Measurements from ENCODE around the gene CEP78. TPM values are rescaled to one million over a fixed set of nuclear protein-coding genes. Genes with fewer than 3 reads are reported as not detected.
"Not testable (repeated sequence)": the region's sequence is repeated elsewhere in the genome, so short reads cannot be mapped to it uniquely, and the experiment has no call there.

CEP78 gene
- total RNA-seq, 1 experiment from 2014 or later: 10.7 TPM

DNA sequence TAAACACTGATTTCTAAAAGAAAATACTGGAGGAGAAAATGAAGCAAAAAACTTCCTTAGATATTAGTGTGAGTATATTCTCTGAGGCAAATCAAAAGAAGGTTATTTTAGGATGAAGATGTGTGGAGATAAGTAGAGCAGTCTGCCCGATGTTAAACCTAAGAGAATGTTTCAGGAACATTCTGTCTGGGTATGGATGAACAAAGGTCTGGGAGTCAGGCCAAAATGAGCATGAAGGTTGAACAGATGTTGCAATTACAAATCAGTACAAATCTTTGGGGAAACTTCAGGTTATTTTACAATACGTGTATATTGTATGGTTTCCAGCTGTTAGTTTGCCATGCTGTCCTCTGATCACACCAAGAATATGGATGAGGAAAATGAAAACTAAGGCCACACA is 14.4 kb upstream of the CEP78 start:
- H3K4me3 ChIP-seq: no peak overlapping the region
- H3K36me3 ChIP-seq: no peaks in the 10 kb centered on the region
- H3K27me3 ChIP-seq: no peaks in the 10 kb centered on the region
- DNase-seq: no peak
- H3K9me3 ChIP-seq: no peaks in the 10 kb centered on the region

GRCh38 chr9:78221841-78222240 is 14.0 kb upstream of the CEP78 start:
- H3K9me3 ChIP-seq, H3K27me3 ChIP-seq, H3K36me3 ChIP-seq, DNase-seq, H3K4me3 ChIP-seq: not testable (repeated sequence)

- no peaks in the 10 kb centered on the region for H3K36me3 ChIP-seq
- DNase-seq: no peak
- no peak overlapping the region for H3K4me3 ChIP-seq
- H3K9me3 ChIP-seq: no peaks in the 10 kb centered on the region
- no peaks in the 10 kb centered on the region for H3K27me3 ChIP-seq
These were observed 5.1 kb upstream of the CEP78 start for GRCh38 chr9:78230761-78231160.

DNA sequence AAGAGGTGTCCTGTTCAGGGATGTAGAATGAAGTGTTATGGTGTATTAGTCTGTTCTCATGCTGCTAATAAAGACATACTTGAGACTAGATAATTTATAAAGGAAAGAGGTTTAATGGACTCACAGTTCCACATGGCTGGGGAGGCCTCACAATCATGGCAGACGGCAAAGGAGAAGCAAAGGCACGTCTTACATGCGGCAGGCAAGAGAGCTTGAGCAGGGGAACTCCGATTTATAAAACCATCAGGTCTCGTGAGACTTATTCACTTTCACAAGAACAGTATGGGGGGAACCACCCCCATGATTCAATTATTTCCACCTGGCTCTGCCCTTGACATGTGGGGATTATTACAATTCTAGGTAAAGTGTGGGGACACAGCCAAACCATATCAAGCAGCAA is 3.4 kb upstream of the CEP78 start:
- not testable (repeated sequence) for H3K4me3 ChIP-seq, H3K27me3 ChIP-seq, DNase-seq, H3K9me3 ChIP-seq, H3K36me3 ChIP-seq

DNA sequence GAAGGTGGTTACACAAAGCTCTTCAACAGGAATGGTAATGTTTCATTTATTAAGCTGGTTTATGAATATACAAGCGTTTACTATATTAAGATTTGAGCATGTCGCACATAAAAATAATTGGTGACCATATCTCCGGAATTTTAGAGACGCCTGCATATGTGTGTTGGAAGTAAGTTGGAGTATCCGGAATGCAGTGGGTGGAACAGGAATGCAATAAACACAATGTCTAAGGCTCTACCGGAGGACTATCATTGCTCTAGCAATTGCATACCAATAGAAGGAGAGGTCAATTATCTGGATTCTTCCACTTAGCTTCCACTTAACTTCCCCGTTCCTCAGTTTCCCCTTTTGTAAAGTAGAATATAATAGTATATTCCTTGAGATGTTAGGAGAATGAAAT is 1.1 kb upstream of the CEP78 start:
- no peaks in the 10 kb centered on the region for H3K9me3 ChIP-seq
- DNase-seq: no peak
- H3K36me3 ChIP-seq: no peaks in the 10 kb centered on the region
- no peaks in the 10 kb centered on the region for H3K27me3 ChIP-seq
- peak overlapping the region; percentile 87 for H3K4me3 ChIP-seq

GRCh38 chr9:78235256-78235761 is 566 bp upstream of the CEP78 start:
- H3K27me3 ChIP-seq: no peaks in the 10 kb centered on the region
- DNase-seq: no peak
- H3K9me3 ChIP-seq: no peaks in the 10 kb centered on the region
- H3K36me3 ChIP-seq: no peaks in the 10 kb centered on the region
- H3K4me3 ChIP-seq: peak overlapping the region; percentile 87

DNA sequence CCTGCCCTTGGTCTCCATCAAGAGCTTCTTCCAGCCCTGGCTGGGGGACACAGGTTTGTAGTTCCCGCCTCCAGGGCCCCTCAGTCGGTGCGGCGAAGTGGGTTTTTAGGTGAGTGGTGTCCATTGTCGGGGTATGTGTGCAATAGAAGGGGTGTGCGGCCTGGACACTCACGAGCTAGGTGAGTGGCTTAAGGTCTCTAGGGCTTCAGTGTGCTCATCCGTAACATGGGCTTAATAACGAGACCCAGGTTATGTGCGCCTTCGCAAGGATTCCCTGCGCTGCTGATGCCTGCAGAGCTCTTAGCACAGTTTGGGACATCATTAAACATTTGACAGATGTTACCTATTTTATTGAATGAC is 656 bp downstream of the CEP78 start:
- H3K36me3 ChIP-seq: no peaks in the 10 kb centered on the region
- H3K9me3 ChIP-seq: no peaks in the 10 kb centered on the region
- no peak for DNase-seq
- no peaks in the 10 kb centered on the region for H3K27me3 ChIP-seq
- peak overlapping the region; percentile 87 for H3K4me3 ChIP-seq

DNA sequence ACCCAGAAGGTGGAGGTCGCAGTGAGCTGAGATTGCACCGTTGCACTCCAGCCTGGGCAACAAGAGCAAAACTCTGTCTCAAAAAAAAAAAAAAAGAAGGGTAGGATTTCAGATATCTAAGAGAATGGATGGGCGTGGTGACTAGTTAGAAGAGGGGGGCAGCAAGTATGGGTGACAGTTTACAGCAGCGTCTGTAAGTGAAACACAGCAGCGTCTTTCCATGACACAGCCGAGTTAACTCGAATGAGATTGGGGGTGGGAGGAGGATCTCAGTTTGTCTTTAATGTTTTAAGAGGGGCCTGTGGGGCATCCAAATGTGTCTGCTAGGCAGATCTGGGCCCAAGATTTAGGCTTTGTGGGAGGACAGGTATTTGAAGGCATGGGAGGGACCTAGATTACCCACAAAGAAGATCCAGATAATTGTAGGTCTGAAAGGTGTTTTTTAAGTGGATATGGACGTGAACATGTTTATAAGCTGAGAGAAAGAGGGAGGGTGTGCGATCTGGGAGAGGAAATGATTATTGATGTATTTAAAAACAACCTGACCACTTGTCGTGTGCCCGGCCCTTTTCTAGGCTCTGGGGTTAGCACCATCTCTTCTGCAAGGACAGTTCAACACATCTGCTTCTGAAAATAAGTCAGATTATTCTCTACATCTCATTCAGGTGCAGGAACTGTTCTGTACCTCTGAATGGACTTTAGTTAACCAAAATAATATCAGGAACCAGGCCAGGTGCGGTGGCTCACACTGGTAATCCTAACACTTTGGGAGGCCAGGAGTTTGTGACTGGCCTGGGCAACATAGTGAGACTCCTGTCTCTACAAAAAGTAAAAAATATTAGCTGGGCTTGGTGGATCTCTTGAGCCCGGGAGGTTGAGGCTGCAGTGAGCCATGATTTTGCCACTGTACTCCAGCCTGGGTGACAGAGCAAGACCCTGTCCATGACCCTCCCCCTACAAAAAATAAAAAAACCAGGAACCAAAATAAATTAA is 2.5 kb downstream of the CEP78 start:
- H3K9me3 ChIP-seq: no peaks in the 10 kb centered on the region
- H3K36me3 ChIP-seq: peaks cover 2% of the 10 kb centered on the region; the same call in 1 of the 2 replicates
- no peak overlapping the region for H3K4me3 ChIP-seq
- no peak for DNase-seq
- H3K27me3 ChIP-seq: no peaks in the 10 kb centered on the region

- no peak for DNase-seq
- H3K36me3 ChIP-seq: peaks cover 2% of the 10 kb centered on the region; the same call in 1 of the 2 replicates
- H3K27me3 ChIP-seq: no peaks in the 10 kb centered on the region
- no peaks in the 10 kb centered on the region for H3K9me3 ChIP-seq
- H3K4me3 ChIP-seq: no peak overlapping the region
These were observed 3.6 kb downstream of the CEP78 start for GRCh38 chr9:78239506-78239905.

- H3K36me3 ChIP-seq: peaks cover 2% of the 10 kb centered on the region; the same call in 1 of the 2 replicates
- no peak for DNase-seq
- H3K27me3 ChIP-seq: no peaks in the 10 kb centered on the region
- no peaks in the 10 kb centered on the region for H3K9me3 ChIP-seq
- H3K4me3 ChIP-seq: no peak overlapping the region
These were observed 6.2 kb downstream of the CEP78 start for GRCh38 chr9:78242041-78242440.

DNA sequence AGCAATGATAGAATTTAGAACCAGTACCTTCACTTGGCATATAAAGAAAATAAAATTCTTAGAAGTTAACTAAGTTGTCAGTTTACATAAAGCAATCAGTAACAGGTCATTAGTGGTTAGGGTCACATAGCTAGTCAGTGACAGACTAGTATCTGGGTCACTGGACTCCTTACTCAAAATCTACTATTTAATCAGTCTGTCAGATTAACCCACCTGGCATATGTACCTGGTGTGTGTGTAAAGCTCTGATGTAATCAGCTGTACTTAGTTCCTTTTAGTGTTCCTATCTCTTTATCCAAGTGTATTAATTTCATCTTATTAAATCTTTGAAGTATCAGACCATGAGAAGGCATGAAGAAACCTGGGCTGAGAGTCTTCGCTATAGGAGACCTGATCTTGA is 7.3 kb downstream of the CEP78 start:
- H3K27me3 ChIP-seq: no peaks in the 10 kb centered on the region
- no peak for DNase-seq
- H3K4me3 ChIP-seq: no peak overlapping the region
- no peaks in the 10 kb centered on the region for H3K9me3 ChIP-seq
- H3K36me3 ChIP-seq: peaks cover 2% of the 10 kb centered on the region; the same call in 1 of the 2 replicates

- Histone ChIP-seq H3K9me3 (no peaks in the 10 kb centered on the region), H3K27me3 (no peaks in the 10 kb centered on the region), H3K36me3 (peaks cover 2% of the 10 kb centered on the region; the same call in 1 of the 2 replicates), H3K4me3 (no peak overlapping the region)
- DNase-seq: no peak
These were observed 9.5 kb downstream of the CEP78 start for GRCh38 chr9:78245401-78245800.

GRCh38 chr9:78248635-78249034 is 12.8 kb downstream of the CEP78 start:
- no peaks in the 10 kb centered on the region for H3K9me3 ChIP-seq
- H3K27me3 ChIP-seq: no peaks in the 10 kb centered on the region
- H3K4me3 ChIP-seq: no peak overlapping the region
- H3K36me3 ChIP-seq: no peaks in the 10 kb centered on the region; the same call in 1 of the 2 replicates
- DNase-seq: no peak

DNA sequence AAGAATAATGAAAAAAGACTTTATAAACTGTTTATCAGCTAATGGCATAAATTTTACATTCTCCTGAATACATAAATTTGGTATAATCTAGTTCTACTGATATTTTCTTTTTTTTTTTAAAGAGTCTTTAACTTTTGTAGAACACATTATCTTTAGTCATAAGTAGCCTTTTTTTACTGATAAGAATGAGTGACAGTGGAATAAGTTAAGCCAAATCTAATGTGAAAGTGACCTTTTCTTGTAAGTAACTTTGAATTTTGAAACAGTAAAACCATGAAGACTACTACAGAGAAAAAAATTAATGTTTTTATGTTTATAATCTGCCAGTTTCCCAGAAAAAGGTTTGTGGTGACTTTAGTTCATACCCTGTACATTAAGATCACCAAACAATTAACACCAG is 13.7 kb downstream of the CEP78 start:
- no peaks in the 10 kb centered on the region for H3K27me3 ChIP-seq
- no peaks in the 10 kb centered on the region; the same call in 1 of the 2 replicates for H3K36me3 ChIP-seq
- H3K9me3 ChIP-seq: no peaks in the 10 kb centered on the region
- no peak for DNase-seq
- no peak overlapping the region for H3K4me3 ChIP-seq

GRCh38 chr9:78252616-78253015 is 16.7 kb downstream of the CEP78 start:
- Histone ChIP-seq H3K4me3 (no peak overlapping the region), H3K9me3 (no peaks in the 10 kb centered on the region), H3K27me3 (no peaks in the 10 kb centered on the region), H3K36me3 (no peaks in the 10 kb centered on the region; the same call in 1 of the 2 replicates)
- no peak for DNase-seq

GRCh38 chr9:78253285-78253684 is 17.4 kb downstream of the CEP78 start:
- DNase-seq: no peak
- Histone ChIP-seq H3K27me3 (no peaks in the 10 kb centered on the region), H3K4me3 (no peak overlapping the region), H3K9me3 (no peaks in the 10 kb centered on the region), H3K36me3 (no peaks in the 10 kb centered on the region; the same call in 1 of the 2 replicates)

GRCh38 chr9:78261403-78262001 is 25.6 kb downstream of the CEP78 start:
- Histone ChIP-seq H3K4me3 (no peak overlapping the region), H3K27me3 (no peaks in the 10 kb centered on the region), H3K9me3 (no peaks in the 10 kb centered on the region), H3K36me3 (peaks cover under 1% of the 10 kb centered on the region; the same call in 1 of the 2 replicates)
- DNase-seq: no peak
